ENCODE measurements around the gene CHADL. TPM values are rescaled to one million over a fixed set of nuclear protein-coding genes. Genes with fewer than 3 reads are reported as not detected.
A peak's percentile ranks its signal among the peaks of the same experiment; 100 is the strongest.

The CHADL gene
- total and polyA plus RNA-seq, 2 of the 4 experiments (the other 2 are of a cell fraction): 0.18 to 0.53 TPM

- intact Hi-C loops (cut with micrococcal nuclease) (loop anchor here (1.0 to 2.0 kb wide), 2 partner anchors 15 to 160 kb away; partner anchors contain the start of genes TOB2 and ZC3H7B), in situ Hi-C loops (cut with MboI; ENCODE audit: low sequenced_read_pairs) (no loop called here), dilution Hi-C loops (cut with HindIII; ENCODE audit: low sequenced_read_pairs, unreplicated experiment) (no loop called here)
- H3K36me3 ChIP-seq (ENCODE audit: control insufficient read depth, insufficient read depth, low read length): peaks cover 21% of the 10 kb centered on the region
- H2BK5ac ChIP-seq (ENCODE audit: low read depth, low read length, poor library complexity, severe bottlenecking): peak within 1 kb of the TSS; percentile 99
- peak within 1 kb of the TSS; percentile 81 for H3K27ac ChIP-seq (ENCODE audit: insufficient read depth, low read length)
- peak within 1 kb of the TSS; percentile 92 for H3K56ac ChIP-seq (ENCODE audit: extremely low read depth, insufficient read depth, low read length)
- peak; percentile 87 for ATAC-seq (ENCODE audit: low read depth)
- H2AK5ac ChIP-seq (ENCODE audit: low read depth, low read length): peak within 1 kb of the TSS; percentile 97
- H2BK20ac ChIP-seq (ENCODE audit: low read depth, low read length): peak within 1 kb of the TSS; percentile 94
- peak within 1 kb of the TSS; percentile 97 for H2BK15ac ChIP-seq (ENCODE audit: low read depth, low read length)
- POLR2A ChIA-PET (ENCODE audit: unreplicated experiment): no interaction called here
- H3K23ac ChIP-seq (ENCODE audit: low read depth, low read length): peak within 1 kb of the TSS; percentile 95
- H4K91ac ChIP-seq (ENCODE audit: insufficient read depth, low read depth, low read length): peak within 1 kb of the TSS; percentile 98
- H3K79me1 ChIP-seq (ENCODE audit: low read depth in 1 of 2, low read length in 2 of 2): peaks cover 19 to 59% of the 10 kb centered on the region in 2 experiments; a peak in 3 of 4 replicates
- H3K4ac ChIP-seq (ENCODE audit: low read depth, low read length): peak within 1 kb of the TSS; percentile 98
- no peaks in the 10 kb centered on the region for H3K9me3 ChIP-seq (ENCODE audit: control insufficient read depth, insufficient read depth, low read length)
- no TSS peak for BruUV-seq (replicated peaks)
- peaks cover 11% of the 10 kb centered on the region; the same call in 1 of the 2 replicates for H4K20me1 ChIP-seq (ENCODE audit: insufficient read depth, low read length)
- peak within 1 kb of the TSS; percentile 89 for H2AFZ ChIP-seq (replicated peaks; ENCODE audit: low read length, poor library complexity)
- H3K4me2 ChIP-seq (ENCODE audit: low read depth, low read length): peak within 1 kb of the TSS; percentile 96
- H3K9ac ChIP-seq (ENCODE audit: low read depth, low read length): peak within 1 kb of the TSS; percentile 81
- peaks cover 24% of the 10 kb centered on the region for H3K4me1 ChIP-seq (ENCODE audit: control insufficient read depth, insufficient read depth, low read length)
- peak; percentile 98 for DNase-seq
- H4K8ac ChIP-seq (ENCODE audit: low read depth in 2 of 2, low read length in 2 of 2): peak within 1 kb of the TSS; percentile 77 to 95
- H3K18ac ChIP-seq (ENCODE audit: low read depth, low read length): peak within 1 kb of the TSS; percentile 90
- H2BK120ac ChIP-seq (ENCODE audit: low read depth, low read length): peak within 1 kb of the TSS; percentile 94
- 1% methylated on average over 30 of the region's 77 CpGs; no CpG with 5 or more reads in 1 of the 2 experiments for WGBS, 2 experiments (ENCODE audit: extremely low coverage in 2 of 2, insufficient read length in 1 of 2)
- H2AK9ac ChIP-seq (replicated peaks; ENCODE audit: low read depth, low read length, poor library complexity): peak within 1 kb of the TSS; percentile 99
- peak within 1 kb of the TSS; percentile 86 for H3K14ac ChIP-seq (replicated peaks; ENCODE audit: low read depth, low read length)
- CTCF ChIA-PET: interaction anchor here (1.1 kb wide), 1 partner anchor 22 kb away, joined by 3 read pairs; no protein-coding TSS in a partner anchor
- peak within 1 kb of the TSS; percentile 97 for H4K5ac ChIP-seq (ENCODE audit: low read depth, low read length)
- H3K4me3 ChIP-seq (ENCODE audit: insufficient read depth, low read depth, low read length): peak within 1 kb of the TSS; percentile 55
- H3K9me1 ChIP-seq (ENCODE audit: insufficient read depth, low read length): peaks cover 15% of the 10 kb centered on the region
- H3K27me3 ChIP-seq (ENCODE audit: control insufficient read depth, insufficient read depth, low read length): no peaks in the 10 kb centered on the region
- TF ChIP-seq MAZ (IDR thresholded peaks at IDR 0.05; ENCODE audit: borderline replicate concordance, low read depth, low read length) (peak; percentile 99), CTCF (conservative IDR thresholded peaks at IDR 0.05; ENCODE audit: low read depth, low read length) (peak; percentile 25; the same call in 1 of the 2 replicates), USF2 (IDR thresholded peaks at IDR 0.05; ENCODE audit: low read depth, low read length) (no peak), NFE2L2 (IDR thresholded peaks at IDR 0.05; ENCODE audit: low read depth, low read length) (no peak), FOS (IDR thresholded peaks at IDR 0.05; ENCODE audit: low read depth, low read length) (no peak), RFX5 (IDR thresholded peaks at IDR 0.05; ENCODE audit: low read depth, low read length) (no peak), BHLHE40 (IDR thresholded peaks at IDR 0.05; ENCODE audit: low read depth, low read length) (no peak), POLR2A (IDR thresholded peaks at IDR 0.05; ENCODE audit: low read depth, low read length) (peak; percentile 95), RAD21 (IDR thresholded peaks at IDR 0.05; ENCODE audit: low read length) (no peak), MXI1 (IDR thresholded peaks at IDR 0.05; ENCODE audit: borderline replicate concordance, low read depth, low read length) (peak; percentile 95), MAFK (IDR thresholded peaks at IDR 0.05; ENCODE audit: low read depth, low read length) (0 out of 2 replicates have a peak, but pooled peaks have one; percentile 13), CHD1 (IDR thresholded peaks at IDR 0.05; ENCODE audit: low read depth, low read length) (peak; percentile 17; the same call in 1 of the 2 replicates)
- TF ChIP-seq, protein P1, sequence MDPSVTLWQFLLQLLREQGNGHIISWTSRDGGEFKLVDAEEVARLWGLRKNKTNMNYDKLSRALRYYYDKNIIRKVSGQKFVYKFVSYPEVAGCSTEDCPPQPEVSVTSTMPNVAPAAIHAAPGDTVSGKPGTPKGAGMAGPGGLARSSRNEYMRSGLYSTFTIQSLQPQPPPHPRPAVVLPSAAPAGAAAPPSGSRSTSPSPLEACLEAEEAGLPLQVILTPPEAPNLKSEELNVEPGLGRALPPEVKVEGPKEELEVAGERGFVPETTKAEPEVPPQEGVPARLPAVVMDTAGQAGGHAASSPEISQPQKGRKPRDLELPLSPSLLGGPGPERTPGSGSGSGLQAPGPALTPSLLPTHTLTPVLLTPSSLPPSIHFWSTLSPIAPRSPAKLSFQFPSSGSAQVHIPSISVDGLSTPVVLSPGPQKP (IDR thresholded peaks at IDR 0.05; ENCODE audit: borderline replicate concordance, low read depth, low read length): no peak
Measured at GRCh38 chr22:41285820-41286638, 45.3 kb upstream of the CHADL start, which contains the start of gene RANGAP1. TSS of gene RANGAP1 (minus strand) at chr22:41286187. CDS start at chr22:41281044, 5,143 bp downstream.

Data from IMR-90 (cell line).